Coronary artery (tissue), 2 donors: ENCODE measurements around the gene SCAF11.
A peak's percentile ranks its signal among the peaks of the same experiment; 100 is the strongest.

Experiments
- DNase-seq: peaks from one replicate; pipeline ENCODE4 v3.0.0-alpha.2; 2017; ENCODE audit warnings: low spot score
- H3K27ac ChIP-seq, 2 donors: fragments of 200-600 bp; sonication (generic); one replicate each; pipeline ENCODE4 v1.5.1; 2016 to 2019
- H3K4me3 ChIP-seq: fragments of 200-600 bp; sonication (generic); 2 replicates; pipeline ENCODE4 v1.5.1; 2016; ENCODE audit warnings: mild to moderate bottlenecking, moderate library complexity
- CTCF ChIP-seq: fragments of 200-600 bp; sonication (generic); IDR thresholded peaks from one replicate; pipeline ENCODE4 v1.5.1; 2019; ENCODE audit warnings: antibody characterized with exemption

The SCAF11 gene

GRCh38 chr12:45988264-45988663 lies 2.1 kb downstream of the SCAF11 start:
- Histone ChIP-seq H3K27ac (no peak overlapping the region), H3K4me3 (peak overlapping the region; percentile 81)
- DNase-seq: no peak
- no peak for TF ChIP-seq CTCF

- peak overlapping the region in 1 of 2 donors; percentile 32 for H3K27ac ChIP-seq
Observed at GRCh38 chr12:45987340-45987727, 3.0 kb downstream of the SCAF11 start.

GRCh38 chr12:45986641-45987339 lies 3.6 kb downstream of the SCAF11 start:
- peak overlapping the region; percentile 81 for H3K4me3 ChIP-seq
- H3K27ac ChIP-seq: peak overlapping the region in 1 of 2 donors; percentile 32
- no peak for DNase-seq
- no peak for TF ChIP-seq CTCF

More at GRCh38 chr12:45987340-45987727, 3.0 kb downstream of the SCAF11 start:
- peak overlapping the region; percentile 81 for H3K4me3 ChIP-seq
- TF ChIP-seq CTCF: no peak
- no peak for DNase-seq

GRCh38 chr12:45981075-45981837 lies 9.1 kb downstream of the SCAF11 start:
- TF ChIP-seq CTCF: no peak
- Histone ChIP-seq H3K4me3 (no peak overlapping the region), H3K27ac (no peak overlapping the region)
- no peak for DNase-seq

GRCh38 chr12:45980540-45980939 lies 9.8 kb downstream of the SCAF11 start:
- no peak overlapping the region for H3K4me3 ChIP-seq

GRCh38 chr12:45978108-45978507 lies 12.3 kb downstream of the SCAF11 start:
- Histone ChIP-seq H3K27ac (no peak overlapping the region), H3K4me3 (no peak overlapping the region)
- no peak for TF ChIP-seq CTCF
- no peak for DNase-seq

More at GRCh38 chr12:45980540-45980939, 9.8 kb downstream of the SCAF11 start:
- H3K27ac ChIP-seq: no peak overlapping the region
- DNase-seq: no peak
- no peak for TF ChIP-seq CTCF

GRCh38 chr12:45977620-45978019 lies 12.8 kb downstream of the SCAF11 start:
- no peak overlapping the region for H3K27ac ChIP-seq
- TF ChIP-seq CTCF: no peak
- no peak overlapping the region for H3K4me3 ChIP-seq
- DNase-seq: no peak
